NCI-H2196 treated with DMSO at 0.1 percent for 48 hours (cell line): ENCODE data around the gene KL.

ENCODE experiments used
- DNase-seq: peaks from one replicate; lab custom pipeline; 2025; ENCODE audit not compliant: unreplicated experiment; lab: John Stamatoyannopoulos, UW

Gene KL

GRCh38 chr13:33079960-33080359 lies 63.7 kb downstream of the KL start:
- DNase-seq, result no peak

- DNase-seq, result no peak
These were observed 64.9 kb downstream of the KL start for GRCh38 chr13:33080972-33081590.

GRCh38 chr13:33081666-33082065 lies 65.4 kb downstream of the KL start:
- DNase-seq, result no peak

- no peak for DNase-seq
These were observed 66.8 kb downstream of the KL start for GRCh38 chr13:33083054-33083453.

GRCh38 chr13:33087091-33087490 lies 70.9 kb downstream of the KL start:
- DNase-seq, result no peak

- no peak for DNase-seq
These were observed 71.6 kb downstream of the KL start for GRCh38 chr13:33087790-33088189.

GRCh38 chr13:33089311-33089710 lies 73.1 kb downstream of the KL start:
- no peak for DNase-seq

- no peak for DNase-seq
These were observed 74.7 kb downstream of the KL start for GRCh38 chr13:33090755-33091414.

GRCh38 chr13:33091415-33091774 lies 75.2 kb downstream of the KL start:
- no peak for DNase-seq

- DNase-seq, result no peak
These were observed 76.1 kb downstream of the KL start for GRCh38 chr13:33092073-33092987.

GRCh38 chr13:33096886-33097605 lies 80.8 kb downstream of the KL start:
- no peak for DNase-seq

GRCh38 chr13:33099860-33100259 lies 83.6 kb downstream of the KL start:
- DNase-seq, result no peak

- no peak for DNase-seq
These were observed 84.7 kb downstream of the KL start for GRCh38 chr13:33100886-33101285.

- no peak for DNase-seq
These were observed 85.6 kb downstream of the KL start for GRCh38 chr13:33101835-33102234.

GRCh38 chr13:33103457-33103856 lies 87.2 kb downstream of the KL start:
- DNase-seq, result no peak

- no peak for DNase-seq
These were observed 89.3 kb downstream of the KL start for GRCh38 chr13:33105387-33106005.

GRCh38 chr13:33106656-33107360 lies 90.6 kb downstream of the KL start:
- no peak for DNase-seq

- DNase-seq, result no peak
These were observed 91.1 kb downstream of the KL start for GRCh38 chr13:33107361-33107760.

- no peak for DNase-seq
These were observed 92.4 kb downstream of the KL start for GRCh38 chr13:33108620-33109019.

GRCh38 chr13:33109271-33109697 lies 93.1 kb downstream of the KL start:
- no peak for DNase-seq
